ENCODE results near the gene ZNF74.

ZNF74 gene

DNA sequence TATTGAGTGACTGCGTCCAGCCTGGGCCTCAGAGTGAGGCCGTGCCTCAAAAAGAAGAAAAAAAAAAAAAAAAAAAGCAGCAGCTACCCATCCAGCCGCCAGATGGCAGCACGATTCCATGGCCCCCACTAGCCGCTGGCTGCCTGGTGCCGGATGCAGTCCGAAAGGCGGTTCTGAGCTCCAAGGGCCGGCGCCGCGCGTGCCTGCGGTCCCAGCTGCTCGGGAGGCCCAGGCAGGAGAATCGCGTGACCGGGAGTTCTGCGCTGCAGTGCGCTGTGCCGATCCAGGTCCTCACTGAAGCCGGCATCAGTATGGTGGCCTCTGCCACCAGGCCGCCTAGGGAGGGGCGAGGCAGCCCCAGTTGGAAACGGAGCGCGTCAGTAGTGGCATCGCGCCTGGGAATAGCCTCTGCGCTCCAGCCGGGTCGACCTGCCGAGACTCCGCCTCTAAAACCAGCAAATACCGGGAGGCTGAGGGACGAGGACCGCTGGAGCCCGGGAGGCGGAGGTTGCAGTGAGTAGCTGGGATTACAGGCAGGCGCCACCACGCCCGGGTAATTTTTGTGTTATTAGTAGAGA is 24.3 kb downstream of the ZNF74 start:
- DNase-seq, result peak in 56 of 58 donors; percentile 23 to 81 (median 66)

GRCh38 chr22:20419664-20419951 is 25.7 kb downstream of the ZNF74 start:
- DNase-seq, result no peak

- DNase-seq, result no peak
These were observed 26.3 kb downstream of the ZNF74 start for GRCh38 chr22:20420157-20420842.

GRCh38 chr22:20421507-20421874 is 27.5 kb downstream of the ZNF74 start:
- no peak for DNase-seq

DNA sequence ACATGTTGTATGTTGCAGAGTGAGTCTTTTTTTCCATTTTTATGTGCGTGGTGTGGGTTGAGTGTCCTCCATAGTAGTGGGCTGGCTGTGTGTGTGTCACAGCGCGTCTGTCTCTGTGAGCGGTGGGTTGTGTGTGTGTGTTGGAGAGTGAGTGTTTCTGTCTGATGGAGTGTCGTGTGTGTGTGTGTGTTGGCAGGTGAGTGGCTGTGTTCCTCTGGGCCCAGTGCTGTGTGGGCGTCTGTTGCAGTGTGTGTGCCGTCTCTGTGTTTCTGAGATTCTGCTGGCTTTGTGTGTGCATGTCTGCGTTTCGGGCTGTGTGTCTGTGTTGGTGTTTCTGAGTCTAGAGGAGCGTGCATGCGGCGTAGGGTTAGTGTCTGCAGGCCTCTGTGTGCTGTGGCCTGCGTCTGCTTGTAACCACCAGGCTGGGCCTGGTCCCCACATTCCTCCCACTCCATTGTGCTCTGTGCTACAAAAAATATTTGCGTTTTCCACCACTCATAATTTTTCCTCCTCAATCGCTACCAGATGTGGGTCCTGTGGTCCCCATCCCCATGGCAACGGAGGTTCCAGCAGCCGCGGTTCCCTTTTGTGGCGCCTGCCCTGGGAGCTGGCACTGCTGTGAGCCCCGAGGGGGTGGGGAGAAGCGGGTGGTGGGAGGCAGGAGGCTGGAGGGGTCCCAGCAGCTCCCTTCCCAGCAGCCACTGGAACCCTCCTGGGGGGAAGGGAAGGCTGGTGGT is 28.5 kb downstream of the ZNF74 start:
- DNase-seq, result peak in 8 of 58 donors; percentile 21 to 51 (median 28)

GRCh38 chr22:20423008-20423905 is 29.3 kb downstream of the ZNF74 start:
- peak in 56 of 58 donors; percentile 14 to 95 (median 81) for DNase-seq

GRCh38 chr22:20423906-20424551 is 30.1 kb downstream of the ZNF74 start:
- DNase-seq, result peak in 28 of 58 donors; percentile 14 to 69 (median 34)

- no peak for DNase-seq
These were observed 30.6 kb downstream of the ZNF74 start for GRCh38 chr22:20424568-20424931.

DNA sequence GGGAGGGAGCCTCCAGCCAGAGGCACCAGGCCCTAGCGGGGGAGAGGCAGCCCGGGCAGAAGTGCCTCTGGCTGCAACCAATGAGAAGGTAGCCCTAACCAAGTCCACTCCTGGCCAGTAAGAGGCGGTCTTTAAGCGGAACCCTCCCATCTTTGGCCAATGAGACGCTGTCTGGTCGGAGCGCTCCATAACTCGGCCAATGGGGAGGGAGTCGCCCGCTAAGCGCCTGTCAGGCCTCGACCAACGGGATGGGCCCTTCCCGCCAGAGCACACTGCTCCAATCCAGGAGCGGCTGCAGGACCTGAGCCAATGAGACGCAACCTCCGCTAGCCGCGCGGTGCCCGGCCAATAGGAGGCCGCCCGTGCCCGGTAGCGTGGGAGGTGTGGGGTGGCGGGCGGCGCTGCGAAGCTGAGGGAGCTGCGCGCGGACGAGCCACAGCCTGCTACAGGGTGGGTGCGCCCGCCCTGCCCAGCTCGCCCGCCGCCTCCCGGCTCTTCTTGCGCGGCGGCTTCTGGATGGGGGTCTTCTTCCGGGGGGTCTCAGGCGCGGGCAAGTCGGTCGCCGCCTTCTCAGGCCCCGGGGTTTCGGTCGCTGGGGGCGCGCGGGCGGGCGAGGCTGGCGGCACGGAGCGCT is 31.1 kb downstream of the ZNF74 start:
- DNase-seq, result peak in 40 of 58 donors; percentile 22 to 84 (median 43)

- DNase-seq, result no peak
These were observed 31.8 kb downstream of the ZNF74 start for GRCh38 chr22:20425566-20426258.

DNA sequence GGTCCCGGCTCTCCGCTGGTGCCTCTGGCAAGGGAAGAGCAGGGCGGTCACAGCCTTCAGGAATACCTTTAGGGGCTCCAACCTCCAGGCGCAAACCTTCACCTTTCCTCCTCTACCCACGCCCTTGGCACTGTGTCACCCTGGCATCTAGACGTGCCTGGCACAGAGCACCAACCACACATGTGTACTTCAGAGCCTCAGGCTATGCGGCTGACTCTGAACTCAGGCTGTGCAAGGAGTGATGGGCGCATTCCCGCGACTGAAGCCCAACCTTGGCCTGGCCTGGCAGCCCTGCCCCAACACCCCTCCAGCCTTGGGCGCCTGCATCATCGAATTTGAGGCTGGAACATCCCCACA is 32.3 kb downstream of the ZNF74 start:
- no peak for DNase-seq

- no peak for DNase-seq
These were observed 33.4 kb downstream of the ZNF74 start for GRCh38 chr22:20427104-20427944.

DNA sequence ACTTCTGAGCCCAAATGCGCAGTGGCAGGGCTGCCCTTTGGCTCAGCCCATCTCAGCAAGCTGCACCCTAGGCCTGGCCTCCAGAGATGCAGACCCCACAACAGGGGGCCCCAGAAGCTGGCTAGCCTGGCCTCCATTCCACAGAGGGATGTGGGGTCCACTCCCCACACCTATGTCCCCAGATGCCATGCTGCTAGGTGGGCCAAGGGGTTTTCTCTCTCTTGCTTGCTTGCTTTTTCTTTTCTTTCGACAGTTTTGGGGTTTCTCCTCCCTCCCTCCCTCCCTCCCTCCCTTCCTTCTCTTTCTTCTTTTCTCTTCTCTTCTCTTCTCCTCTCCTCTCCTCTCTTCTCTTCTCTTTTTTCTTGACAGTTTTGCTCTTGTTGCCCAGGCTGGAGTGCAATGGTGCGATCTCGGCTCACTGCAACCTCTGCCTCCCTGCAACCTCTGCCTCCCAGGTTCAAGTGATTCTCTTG is 34.0 kb downstream of the ZNF74 start:
- DNase-seq, result no peak

DNA sequence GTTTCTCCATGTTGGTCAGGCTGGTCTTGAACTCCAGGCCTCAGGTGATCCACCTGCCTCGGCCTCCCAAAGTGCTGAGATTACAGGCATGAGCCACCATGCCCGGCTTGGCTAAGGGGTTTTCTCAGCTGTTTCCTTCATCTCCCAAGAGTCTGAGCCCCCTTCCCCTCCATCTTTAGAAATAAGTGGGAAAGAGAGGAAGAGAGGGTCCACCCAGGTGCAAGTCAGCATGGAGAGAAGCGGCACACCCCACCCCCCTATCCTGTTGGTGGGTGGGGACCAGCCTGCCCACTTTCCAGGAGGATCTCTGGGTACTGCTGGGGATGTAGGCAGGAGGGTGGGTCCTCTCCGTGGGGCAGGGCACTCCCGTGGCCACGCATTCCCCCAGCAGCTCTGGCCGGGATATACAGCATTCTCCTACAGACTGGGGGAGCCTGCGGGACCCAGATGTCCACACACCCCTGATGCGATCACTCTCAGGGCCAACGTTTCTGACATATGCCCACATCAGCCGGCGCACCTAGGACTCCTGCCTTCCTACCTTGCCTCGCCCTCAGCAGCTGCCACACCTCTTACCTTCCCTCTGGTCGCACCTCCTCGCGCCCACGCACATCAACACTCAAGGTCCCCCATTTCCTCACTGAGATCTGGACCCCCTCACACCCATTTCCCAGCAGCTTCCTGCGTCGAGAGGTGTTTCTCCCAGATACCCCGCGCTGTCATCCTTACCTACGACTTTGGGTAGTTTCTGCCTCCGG is 34.7 kb downstream of the ZNF74 start:
- DNase-seq, result no peak

DNA sequence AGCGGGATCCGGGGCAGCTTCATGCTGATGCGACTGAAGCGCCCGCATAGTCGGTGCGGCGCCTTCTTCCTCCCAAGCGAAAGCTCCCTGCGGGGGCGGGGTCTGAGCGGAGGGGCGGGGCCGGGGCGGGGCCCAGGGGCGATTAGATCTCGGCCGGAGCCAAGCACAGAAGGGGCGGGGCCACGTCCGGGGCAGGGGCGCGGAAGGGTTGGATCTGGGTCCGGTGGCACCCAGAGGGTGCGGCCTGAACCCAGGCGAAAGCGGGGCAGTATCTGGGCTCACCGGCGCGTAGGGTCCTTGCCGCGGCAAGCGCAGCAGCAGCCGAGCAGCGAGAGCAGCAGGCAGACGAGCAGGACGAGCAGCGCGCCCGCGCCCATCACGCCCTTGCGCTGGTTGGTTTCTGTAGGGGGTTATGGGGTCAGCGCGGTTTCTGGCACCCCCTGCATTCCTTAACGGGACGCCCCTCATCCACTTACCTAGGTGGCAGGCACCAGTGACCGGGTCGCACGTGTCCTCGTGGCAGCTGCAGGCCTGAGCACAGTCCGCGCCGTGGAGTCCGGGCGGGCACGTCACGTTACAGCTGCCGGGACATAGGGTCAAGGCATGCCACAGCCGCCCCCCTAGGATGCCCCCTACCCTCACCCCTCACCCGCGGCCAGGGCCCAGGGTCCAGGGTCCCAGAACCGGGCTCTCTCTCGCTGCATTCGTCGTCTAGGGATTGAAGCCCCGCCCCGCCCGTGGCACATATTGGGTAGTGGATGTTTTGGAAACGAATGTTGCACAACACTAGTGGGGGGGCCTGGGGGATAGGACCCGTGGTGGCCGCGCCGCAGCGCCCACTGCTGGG is 35.5 kb downstream of the ZNF74 start:
- DNase-seq, result peak in 14 of 58 donors; percentile 18 to 62 (median 38)

GRCh38 chr22:20430101-20430719 is 36.3 kb downstream of the ZNF74 start:
- DNase-seq, result no peak
